Activated T-cell treated with anti-CD3 and anti-CD28 coated beads, Interleukin-2, amount 50 U/mL, for 24 hours (primary cell): Measurements from ENCODE around the gene IFRD1.
"Not testable (repeated sequence)": the region's sequence is repeated elsewhere in the genome, so short reads cannot be mapped to it uniquely, and the experiment has no call there.

ENCODE experiments used
- DNase-seq: peaks from one replicate; pipeline ENCODE4 v3.0.0-alpha.2; 2020
- H3K27ac Mint-ChIP-seq: 2 replicates; pipeline ENCODE4 v1.8.0; 2020; ENCODE audit warnings: mild to moderate bottlenecking, mixed read lengths
- H3K27me3 Mint-ChIP-seq: 2 replicates; pipeline ENCODE4 v1.8.0; 2020; ENCODE audit warnings: mixed read lengths
- H3K36me3 Mint-ChIP-seq: 2 replicates; pipeline ENCODE4 v1.8.0; 2020; ENCODE audit warnings: low read depth, mixed read lengths
- H3K4me1 Mint-ChIP-seq: 2 replicates; pipeline ENCODE4 v1.8.0; 2020; ENCODE audit warnings: low read depth, mixed read lengths
- H3K4me3 Mint-ChIP-seq: 2 replicates; pipeline ENCODE4 v1.8.0; 2020; ENCODE audit warnings: mild to moderate bottlenecking, moderate library complexity, mixed read lengths
- H3K9me3 Mint-ChIP-seq: 2 replicates; pipeline ENCODE4 v1.8.0; 2020; ENCODE audit warnings: mixed read lengths

The IFRD1 gene

GRCh38 chr7:112510001-112510742, 59.9 kb downstream of the IFRD1 start:
- DNase-seq, result peak; percentile 31
- Mint-ChIP-seq H3K36me3 (no peaks in the 10 kb centered on the region), H3K4me3 (no peak overlapping the region), H3K27ac (peak overlapping the region; percentile 20), H3K9me3 (no peaks in the 10 kb centered on the region), H3K4me1 (peaks cover 13% of the 10 kb centered on the region), H3K27me3 (peaks cover 7% of the 10 kb centered on the region)

DNA sequence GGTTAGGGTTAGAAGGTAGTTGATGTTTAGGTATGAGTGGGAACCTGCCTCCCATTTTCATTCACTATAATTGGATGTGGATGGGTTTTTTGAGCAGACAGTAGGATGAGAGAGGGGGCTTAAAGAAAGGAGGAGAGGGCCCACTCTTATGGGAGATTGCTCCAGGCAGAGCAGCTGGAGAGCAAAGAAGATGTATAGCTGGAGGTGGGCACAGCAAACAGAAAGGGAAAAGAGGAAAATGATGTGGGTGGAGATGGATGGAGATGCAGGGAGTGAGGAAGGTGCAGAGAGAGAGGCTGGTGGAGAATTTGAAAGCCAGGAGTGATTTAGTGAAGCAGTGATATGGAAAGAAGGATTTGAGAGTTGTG, 60.5 kb downstream of the IFRD1 start:
- no peak for DNase-seq
- peaks cover 13% of the 10 kb centered on the region for H3K4me1 Mint-ChIP-seq
- no peaks in the 10 kb centered on the region for H3K36me3 Mint-ChIP-seq
- peaks cover 12% of the 10 kb centered on the region for H3K27me3 Mint-ChIP-seq
- no peak overlapping the region for H3K4me3 Mint-ChIP-seq
- H3K27ac Mint-ChIP-seq, result no peak overlapping the region
- H3K9me3 Mint-ChIP-seq, result no peaks in the 10 kb centered on the region

DNA sequence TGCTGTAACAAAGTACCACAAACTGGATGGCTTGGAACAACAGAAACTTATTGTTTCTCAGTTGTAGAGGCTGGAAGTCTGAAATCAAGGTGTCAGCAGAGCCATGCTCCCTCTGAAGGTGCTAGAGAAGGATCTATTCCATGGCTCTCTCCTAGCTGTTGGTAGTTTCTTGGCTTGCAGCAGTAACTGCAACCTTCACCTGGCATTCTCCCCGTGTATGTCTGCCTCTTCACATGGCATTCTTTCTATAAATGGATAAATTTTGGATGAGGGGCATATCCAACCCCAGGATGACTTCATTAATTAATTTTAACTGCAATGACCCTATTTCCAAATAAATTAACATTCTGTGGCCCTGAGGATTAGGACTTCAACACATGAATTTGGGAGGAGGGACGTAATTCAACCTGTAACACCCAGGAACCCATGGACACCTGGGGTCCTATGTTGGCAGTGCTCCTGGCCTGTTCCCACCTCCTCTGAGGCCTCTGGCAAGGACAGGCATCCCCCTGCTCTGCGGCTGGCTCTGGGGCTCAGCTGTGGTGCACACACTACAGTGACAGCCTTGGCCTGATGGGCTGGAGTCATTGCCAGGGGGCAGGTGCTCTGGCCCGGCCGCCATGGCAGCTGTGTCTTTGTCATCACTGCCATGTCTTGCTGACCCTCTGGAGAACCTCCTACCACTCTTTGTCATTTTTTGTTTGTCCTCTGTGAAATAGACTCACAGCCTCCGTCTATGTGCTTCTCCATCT, 61.4 kb downstream of the IFRD1 start:
- Mint-ChIP-seq H3K4me1 (peaks cover 13% of the 10 kb centered on the region), H3K36me3 (no peaks in the 10 kb centered on the region), H3K4me3 (no peak overlapping the region), H3K9me3 (no peaks in the 10 kb centered on the region), H3K27ac (no peak overlapping the region), H3K27me3 (peaks cover 18% of the 10 kb centered on the region)
- DNase-seq, result no peak

DNA sequence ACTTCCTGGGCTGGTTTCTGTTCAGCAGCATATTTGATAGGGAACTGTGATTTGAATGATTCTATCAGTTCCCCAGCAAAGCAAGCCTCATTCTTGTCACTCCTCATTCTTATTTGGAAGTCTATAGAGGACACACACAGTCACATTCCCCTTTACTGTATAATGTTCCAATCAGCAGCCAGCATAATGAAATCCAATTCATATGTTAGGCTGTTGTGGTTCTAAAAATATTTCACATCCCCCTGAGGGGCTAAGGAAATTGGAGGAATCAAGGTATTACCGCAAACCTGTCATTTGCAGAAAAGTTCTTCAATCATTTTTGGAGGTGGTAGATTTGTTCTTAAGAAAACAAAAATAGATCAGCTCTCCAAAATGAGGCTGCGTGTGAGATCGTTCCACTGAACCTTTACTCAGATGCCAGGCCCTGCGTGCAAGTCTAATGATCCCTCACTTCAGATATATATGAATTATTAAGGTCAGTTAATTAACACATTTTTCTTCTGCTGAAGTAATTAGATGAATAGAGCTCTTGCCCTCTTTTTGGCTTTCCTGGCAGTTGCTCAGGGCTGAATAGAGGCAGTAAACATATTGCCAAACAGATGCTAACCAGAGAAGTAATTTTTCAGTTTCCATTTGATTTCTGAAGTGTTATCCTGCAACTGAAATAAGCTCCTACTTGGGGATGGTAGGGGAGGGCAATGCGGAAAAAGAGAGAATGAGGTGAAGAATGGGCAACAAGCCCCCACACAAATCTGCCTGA, 62.4 kb downstream of the IFRD1 start:
- Mint-ChIP-seq H3K4me1 (peaks cover 13% of the 10 kb centered on the region), H3K9me3 (no peaks in the 10 kb centered on the region), H3K4me3 (no peak overlapping the region), H3K36me3 (no peaks in the 10 kb centered on the region), H3K27ac (no peak overlapping the region), H3K27me3 (peaks cover 22% of the 10 kb centered on the region)
- no peak for DNase-seq

DNA sequence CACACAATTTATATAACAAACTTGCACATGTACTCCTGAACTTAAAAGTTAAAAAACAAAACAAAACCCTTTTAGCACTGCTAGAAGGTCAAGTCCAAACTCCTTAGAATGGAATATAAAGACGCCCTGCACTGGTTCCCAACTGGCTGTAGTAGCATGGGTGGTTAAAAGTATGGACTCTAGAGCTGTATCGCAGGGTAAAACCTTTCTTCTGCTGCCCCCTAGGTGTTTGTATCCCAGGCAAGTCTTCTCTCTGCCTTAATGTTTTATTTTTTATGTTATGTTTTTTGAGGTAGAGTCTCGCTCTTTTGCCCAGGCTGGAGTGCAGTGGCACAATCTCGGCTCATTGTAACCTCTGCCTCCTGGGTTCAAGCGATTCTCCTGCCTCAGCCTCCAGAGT, 65.7 kb downstream of the IFRD1 start:
- no peaks in the 10 kb centered on the region for H3K4me1 Mint-ChIP-seq
- no peak overlapping the region for H3K27ac Mint-ChIP-seq
- no peaks in the 10 kb centered on the region for H3K36me3 Mint-ChIP-seq
- peaks cover 39% of the 10 kb centered on the region for H3K27me3 Mint-ChIP-seq
- no peak for DNase-seq
- H3K4me3 Mint-ChIP-seq, result no peak overlapping the region
- no peaks in the 10 kb centered on the region for H3K9me3 Mint-ChIP-seq

- H3K9me3 Mint-ChIP-seq, H3K27ac Mint-ChIP-seq, H3K4me1 Mint-ChIP-seq, H3K36me3 Mint-ChIP-seq, DNase-seq, H3K4me3 Mint-ChIP-seq: not testable (repeated sequence)
- H3K27me3 Mint-ChIP-seq, result peaks cover 39% of the 10 kb centered on the region
These were observed 66.2 kb downstream of the IFRD1 start for GRCh38 chr7:112516418-112516817.

- Mint-ChIP-seq H3K4me1 (no peaks in the 10 kb centered on the region), H3K9me3 (no peaks in the 10 kb centered on the region), H3K4me3 (no peak overlapping the region), H3K27me3 (peaks cover 43% of the 10 kb centered on the region), H3K27ac (no peak overlapping the region), H3K36me3 (no peaks in the 10 kb centered on the region)
- no peak for DNase-seq
These were observed 67.2 kb downstream of the IFRD1 start for GRCh38 chr7:112517487-112517886.

GRCh38 chr7:112520787-112521186, 70.5 kb downstream of the IFRD1 start:
- no peak for DNase-seq
- Mint-ChIP-seq H3K36me3 (no peaks in the 10 kb centered on the region), H3K9me3 (no peaks in the 10 kb centered on the region), H3K4me3 (no peak overlapping the region), H3K27ac (no peak overlapping the region), H3K27me3 (peaks cover 45% of the 10 kb centered on the region), H3K4me1 (no peaks in the 10 kb centered on the region)

DNA sequence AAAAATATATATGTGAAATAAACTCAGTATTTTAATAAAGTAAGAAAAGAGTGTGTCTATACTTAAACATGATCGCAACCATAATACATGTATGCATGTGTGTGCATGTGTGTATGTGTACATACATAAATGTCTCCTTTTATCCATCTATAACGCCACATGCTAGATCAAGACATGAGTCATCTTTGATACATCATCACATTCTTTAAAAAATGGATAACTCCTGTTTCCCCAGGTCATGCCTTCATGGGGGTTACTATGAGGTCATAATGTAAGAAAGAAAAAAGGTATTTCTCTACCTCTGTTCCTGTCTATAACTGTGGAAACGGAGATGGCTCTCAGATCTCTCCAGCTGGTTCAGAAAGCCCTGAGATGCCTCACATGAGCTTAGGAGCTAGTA, 71.7 kb downstream of the IFRD1 start:
- H3K36me3 Mint-ChIP-seq, result no peaks in the 10 kb centered on the region
- no peak for DNase-seq
- H3K27ac Mint-ChIP-seq, result no peak overlapping the region
- no peak overlapping the region for H3K4me3 Mint-ChIP-seq
- H3K4me1 Mint-ChIP-seq, result no peaks in the 10 kb centered on the region
- no peaks in the 10 kb centered on the region for H3K9me3 Mint-ChIP-seq
- peaks cover 44% of the 10 kb centered on the region for H3K27me3 Mint-ChIP-seq

DNA sequence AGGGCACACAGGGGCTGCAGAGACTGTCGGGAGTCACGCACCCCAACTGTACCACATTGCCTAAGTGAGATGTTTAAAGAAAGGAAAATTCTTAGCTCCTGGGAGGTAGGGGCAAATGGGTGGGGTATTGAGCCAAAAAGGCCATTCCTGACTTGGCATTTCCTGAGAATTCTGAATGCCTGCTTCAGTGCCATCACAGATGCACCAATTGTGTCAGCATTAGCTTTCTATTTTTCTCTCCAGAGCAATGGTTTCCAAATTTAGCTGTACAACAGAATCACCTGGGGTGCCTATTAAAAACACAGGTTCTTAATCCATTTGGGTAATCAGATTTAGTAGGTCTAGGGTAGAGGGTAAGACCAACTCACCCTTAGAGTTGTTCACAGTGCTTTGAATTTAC, 73.6 kb downstream of the IFRD1 start:
- DNase-seq, result no peak
- H3K27ac Mint-ChIP-seq, result no peak overlapping the region
- no peaks in the 10 kb centered on the region for H3K36me3 Mint-ChIP-seq
- no peaks in the 10 kb centered on the region for H3K4me1 Mint-ChIP-seq
- H3K9me3 Mint-ChIP-seq, result no peaks in the 10 kb centered on the region
- H3K4me3 Mint-ChIP-seq, result no peak overlapping the region
- H3K27me3 Mint-ChIP-seq, result peaks cover 41% of the 10 kb centered on the region
